HG03342 (cell line): ENCODE measurements around the gene TSPAN9.

ENCODE experiments used
- ATAC-seq: cut with Tn5 transposase; IDR thresholded peaks from one replicate; pipeline ENCODE4 v1.9.1; 2021; ENCODE audit warnings: mild to moderate bottlenecking, moderate library complexity; ENCODE audit not compliant: unreplicated experiment

Gene TSPAN9

GRCh38 chr12:3120701-3121100 is 43.5 kb downstream of the TSPAN9 start:
- no peak for ATAC-seq

GRCh38 chr12:3122841-3123678 is 45.9 kb downstream of the TSPAN9 start:
- no peak for ATAC-seq

- no peak for ATAC-seq
Measured at GRCh38 chr12:3123729-3124128, 46.5 kb downstream of the TSPAN9 start.

DNA sequence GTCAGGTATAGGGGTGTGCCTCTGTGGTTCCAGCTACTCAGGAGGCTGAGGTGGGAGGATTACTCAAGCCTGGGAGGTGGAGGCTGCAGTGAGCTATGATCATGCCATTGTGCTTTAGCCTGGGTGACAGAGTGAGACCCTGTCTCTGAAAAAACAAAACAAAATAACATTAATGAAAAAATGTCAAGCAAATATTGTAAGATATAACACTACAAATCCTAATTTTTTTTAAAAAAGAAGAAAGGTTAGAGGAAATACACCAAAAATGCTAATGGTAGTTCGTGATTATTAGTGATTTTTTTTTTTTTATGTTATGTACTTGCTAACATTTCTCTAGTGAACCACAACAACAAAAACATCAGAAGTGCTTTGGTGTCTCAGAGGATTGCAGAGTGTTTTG is 47.7 kb downstream of the TSPAN9 start:
- ATAC-seq: no peak

DNA sequence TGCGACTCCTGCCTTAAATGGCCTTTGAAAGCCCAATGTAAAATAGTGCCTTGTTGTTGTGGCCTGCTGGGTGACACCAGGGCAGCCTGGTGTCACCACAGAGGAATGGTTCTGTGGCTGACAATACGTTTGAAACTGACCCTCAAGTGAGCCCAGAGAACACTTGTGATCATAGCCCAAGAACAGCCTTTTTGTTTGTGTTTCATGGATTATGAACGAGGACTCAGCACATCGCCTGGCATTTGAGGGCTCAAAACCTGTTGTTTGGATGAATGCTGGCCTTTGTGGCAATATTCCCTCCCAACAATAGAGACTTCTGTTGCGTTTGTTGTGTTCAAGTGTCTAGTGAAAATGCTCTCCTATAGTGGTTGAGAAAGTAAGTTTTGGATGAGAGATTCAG is 48.5 kb downstream of the TSPAN9 start:
- no peak for ATAC-seq

GRCh38 chr12:3127832-3128231 is 50.7 kb downstream of the TSPAN9 start:
- no peak for ATAC-seq

- no peak for ATAC-seq
Measured at GRCh38 chr12:3128498-3129293, 51.5 kb downstream of the TSPAN9 start.

DNA sequence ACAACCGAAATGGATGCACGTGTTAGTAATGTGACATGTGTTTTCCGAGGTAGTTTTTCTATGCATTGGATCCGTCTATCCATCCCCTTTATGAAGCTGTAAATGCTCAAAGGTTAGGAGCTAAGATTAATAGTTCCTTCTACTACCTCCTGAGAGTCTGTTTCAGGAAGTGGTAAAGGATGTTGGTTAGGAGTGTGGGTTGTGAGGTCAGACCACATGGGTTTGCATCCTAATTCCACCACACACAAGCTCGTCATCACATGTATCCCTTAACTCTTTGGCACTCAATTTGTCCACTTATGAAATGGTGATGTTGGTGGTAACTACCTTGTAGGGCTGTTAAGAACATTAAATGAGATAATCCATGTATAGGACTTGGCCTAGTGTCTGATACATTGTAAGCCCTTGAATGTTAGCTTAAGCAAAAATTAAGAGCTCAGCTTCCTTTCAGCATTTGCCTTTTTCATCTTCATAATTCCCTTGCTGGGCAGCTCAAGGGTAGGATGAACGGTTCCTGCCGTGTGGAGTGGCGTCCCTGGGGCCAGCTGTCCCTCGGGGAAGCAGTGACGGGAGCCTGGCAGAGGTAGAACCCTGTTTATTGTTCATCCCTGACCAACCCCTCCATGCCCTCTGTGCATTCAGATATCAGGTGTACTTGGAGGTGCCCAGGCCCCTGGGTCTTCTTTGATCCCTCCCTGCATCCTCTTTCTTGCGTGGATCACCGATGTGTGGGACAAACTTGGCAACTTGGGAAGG is 52.3 kb downstream of the TSPAN9 start:
- ATAC-seq: no peak

- no peak for ATAC-seq
Measured at GRCh38 chr12:3130057-3130830, 53.1 kb downstream of the TSPAN9 start.

- ATAC-seq: no peak
Measured at GRCh38 chr12:3131129-3131528, 54.0 kb downstream of the TSPAN9 start.

- ATAC-seq: no peak
Measured at GRCh38 chr12:3132636-3133404, 55.6 kb downstream of the TSPAN9 start.

DNA sequence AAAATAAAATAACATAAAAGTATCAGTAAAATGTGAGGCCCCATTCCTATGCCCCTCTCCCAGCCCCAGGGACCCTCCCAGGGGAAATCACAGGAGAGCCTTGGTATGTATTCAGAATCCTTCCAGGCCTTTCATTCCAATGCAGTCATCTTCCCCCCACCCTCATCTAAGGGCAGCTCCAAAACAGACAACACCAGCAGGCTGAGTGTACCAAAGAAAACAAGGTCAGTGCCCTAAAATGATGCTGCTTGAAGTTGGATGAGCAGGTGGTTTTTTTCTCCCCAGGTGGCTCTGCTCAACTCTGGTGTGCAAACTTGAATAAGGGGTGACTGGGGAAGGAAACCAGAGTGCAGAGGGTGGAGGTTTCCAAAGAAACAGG is 56.2 kb downstream of the TSPAN9 start:
- ATAC-seq: no peak

GRCh38 chr12:3134126-3134525 is 56.9 kb downstream of the TSPAN9 start:
- no peak for ATAC-seq

DNA sequence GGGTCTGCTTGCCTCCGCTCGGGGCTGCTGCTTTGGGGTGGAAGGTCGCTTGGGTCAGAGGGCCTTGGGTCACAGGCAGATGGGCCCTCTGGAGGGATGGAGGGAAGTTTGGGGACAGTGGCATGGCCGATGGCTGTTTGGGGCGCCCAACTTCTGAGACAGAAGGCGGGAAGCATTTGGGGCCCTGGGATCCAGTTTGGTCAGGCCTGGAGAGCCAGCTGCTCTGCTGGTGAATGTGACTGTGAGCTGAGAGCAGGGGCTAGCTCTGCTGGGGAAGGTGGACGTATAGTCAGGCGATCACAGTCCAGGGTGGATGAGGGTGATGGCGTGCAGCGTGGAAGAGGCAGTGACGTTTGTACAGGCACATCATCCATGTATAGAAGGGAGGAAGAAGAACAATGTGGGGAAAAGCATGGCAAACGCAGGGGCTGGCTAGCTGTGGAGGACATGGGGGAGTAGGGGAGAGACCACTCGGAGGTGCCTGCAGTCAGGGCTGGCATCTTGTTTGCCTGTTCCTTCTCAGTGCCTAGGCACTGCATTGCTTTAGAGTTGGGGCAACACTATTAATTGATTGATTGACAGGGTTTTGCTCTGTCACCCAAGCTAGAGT is 57.5 kb downstream of the TSPAN9 start:
- ATAC-seq: no peak

- ATAC-seq: peak; percentile 53
Measured at GRCh38 chr12:3135522-3136461, 58.6 kb downstream of the TSPAN9 start.

GRCh38 chr12:3136641-3137267 is 59.6 kb downstream of the TSPAN9 start:
- ATAC-seq: no peak

DNA sequence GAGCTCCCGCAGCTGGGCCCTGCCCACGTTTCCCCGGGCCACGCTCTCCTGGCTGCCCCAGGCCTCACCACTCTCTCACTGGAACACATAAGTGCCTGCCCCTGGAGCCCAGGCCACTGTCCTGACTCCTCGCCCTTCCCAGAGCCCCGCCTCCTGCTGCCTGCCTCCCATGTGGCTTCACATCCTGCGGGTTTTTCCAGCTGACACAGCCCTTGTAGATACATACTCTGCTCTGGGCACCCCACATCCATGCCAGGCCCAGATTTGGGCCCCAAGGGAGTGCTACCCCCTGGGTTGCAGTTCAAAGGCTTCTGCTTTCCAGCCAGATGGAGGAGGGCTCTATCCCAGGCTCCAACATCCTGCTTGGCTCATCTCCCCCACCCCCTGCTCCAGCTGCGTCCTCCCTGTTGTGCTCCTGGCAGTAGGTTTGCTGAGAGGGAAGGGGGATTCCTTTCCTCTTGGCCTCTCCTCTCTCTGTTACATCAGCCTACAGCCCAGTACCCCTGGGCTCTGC is 60.1 kb downstream of the TSPAN9 start:
- no peak for ATAC-seq
